IMR-90 (cell line): ENCODE measurements around the gene C1orf159. TPM values are rescaled to one million over a fixed set of nuclear protein-coding genes. Genes with fewer than 3 reads are reported as not detected.

Experiments
- ATAC-seq: fragments of 200-7000 bp; cut with Tn5 transposase; 2 replicates; pipeline ENCODE4 v1.9.1; 2020; ENCODE audit warnings: low read depth, mild to moderate bottlenecking, moderate library complexity
- BruUV-seq: library from RNA; stranded (reverse); fragments of 400-500 nt; replicated peaks from 2 replicates; lab custom pipeline; 2021; lab: Mats Ljungman, UMichigan
- CTCF ChIA-PET: fragments of 300-600 bp; formaldehyde crosslinking; extraction: SDS; loops from one replicate; lab custom pipeline; 2021; ENCODE audit warnings: antibody characterized with exemption; lab: Yijun Ruan, JAX
- POLR2A ChIA-PET: fragments of 300-600 bp; sonication (Branson Sonifier 250); formaldehyde crosslinking; loops from one replicate; lab custom pipeline; 2022; ENCODE audit warnings: antibody characterized with exemption; ENCODE audit not compliant: unreplicated experiment; lab: Charles Lee
- DNase-seq: peaks from one replicate; pipeline ENCODE4 v3.0.0; 2013
- H2AFZ ChIP-seq: replicated peaks from 2 replicates; pipeline ENCODE3; 2013; ENCODE audit warnings: low read length, mild to moderate bottlenecking; ENCODE audit not compliant: poor library complexity
- H2AK5ac ChIP-seq: 2 replicates; pipeline ENCODE4 v1.6.1; 2013; ENCODE audit warnings: low read depth, low read length, inconsistent platforms
- H2AK9ac ChIP-seq: replicated peaks from 2 replicates; pipeline ENCODE3; 2013; ENCODE audit warnings: mild to moderate bottlenecking, low read depth, low read length, moderate library complexity; ENCODE audit not compliant: poor library complexity
- H2BK120ac ChIP-seq: 2 replicates; pipeline ENCODE4 v1.6.1; 2013; ENCODE audit warnings: low read depth, low read length, inconsistent platforms
- H2BK15ac ChIP-seq: 3 replicates; pipeline ENCODE4 v1.6.1; 2013; ENCODE audit warnings: low read depth, low read length, inconsistent platforms
- H2BK20ac ChIP-seq: 2 replicates; pipeline ENCODE4 v1.6.1; 2013; ENCODE audit warnings: low read depth, mild to moderate bottlenecking, inconsistent platforms, low read length, moderate library complexity
- H2BK5ac ChIP-seq: 2 replicates; pipeline ENCODE4 v1.6.1; 2013; ENCODE audit warnings: mild to moderate bottlenecking, low read depth, low read length, inconsistent platforms; ENCODE audit not compliant: poor library complexity, severe bottlenecking
- H3K14ac ChIP-seq: replicated peaks from 2 replicates; pipeline ENCODE4 v1.6.1; 2013; ENCODE audit warnings: low read depth, low read length, inconsistent platforms
- H3K18ac ChIP-seq: 2 replicates; pipeline ENCODE4 v1.6.1; 2013; ENCODE audit warnings: low read depth, low read length, control low read depth
- H3K23ac ChIP-seq: 2 replicates; pipeline ENCODE4 v1.6.1; 2013; ENCODE audit warnings: low read depth, low read length, inconsistent platforms
- H3K27ac ChIP-seq: 2 replicates; pipeline ENCODE4 v1.5.1; 2013; ENCODE audit warnings: mild to moderate bottlenecking, control low read depth, low read length; ENCODE audit not compliant: insufficient read depth
- H3K27me3 ChIP-seq: 2 replicates; pipeline ENCODE4 v1.6.1; 2013; ENCODE audit warnings: low read length; ENCODE audit not compliant: control insufficient read depth, insufficient read depth
- H3K36me3 ChIP-seq: 2 replicates; pipeline ENCODE4 v1.6.1; 2013; ENCODE audit warnings: low read length, mixed read lengths; ENCODE audit not compliant: control insufficient read depth, insufficient read depth
- H3K4ac ChIP-seq: 2 replicates; pipeline ENCODE4 v1.6.1; 2013; ENCODE audit warnings: low read depth, low read length, inconsistent platforms
- H3K4me1 ChIP-seq: 2 replicates; pipeline ENCODE4 v1.6.1; 2013; ENCODE audit warnings: low read length, mixed read lengths; ENCODE audit not compliant: control insufficient read depth, insufficient read depth
- H3K4me2 ChIP-seq: 2 replicates; pipeline ENCODE4 v1.6.1; 2013; ENCODE audit warnings: low read depth, mild to moderate bottlenecking, control low read depth, low read length, moderate library complexity
- H3K4me3 ChIP-seq: 2 replicates; pipeline ENCODE4 v1.5.1; 2013; ENCODE audit warnings: low read depth, mild to moderate bottlenecking, control low read depth, low read length, moderate library complexity; ENCODE audit not compliant: insufficient read depth
- H3K56ac ChIP-seq: 2 replicates; pipeline ENCODE4 v1.6.1; 2013; ENCODE audit warnings: low read length, inconsistent platforms; ENCODE audit not compliant: insufficient read depth; ENCODE audit errors: extremely low read depth
- H3K79me1 ChIP-seq, 2 experiments: 2 replicates each; pipeline ENCODE4 v1.6.1; 2013; ENCODE audit warnings: low read length in 2 of 2, inconsistent platforms in 1 of 2, low read depth in 1 of 2
- H3K9ac ChIP-seq: 2 replicates; pipeline ENCODE4 v1.6.1; 2013; ENCODE audit warnings: low read depth, low read length, control low read depth
- H3K9me1 ChIP-seq: 2 replicates; pipeline ENCODE4 v1.6.1; 2013; ENCODE audit warnings: low read length, inconsistent platforms; ENCODE audit not compliant: insufficient read depth
- H3K9me3 ChIP-seq: 2 replicates; pipeline ENCODE4 v1.6.1; 2013; ENCODE audit warnings: low read length; ENCODE audit not compliant: control insufficient read depth, insufficient read depth
- H4K20me1 ChIP-seq: 2 replicates; pipeline ENCODE4 v1.6.1; 2013; ENCODE audit warnings: low read length, inconsistent platforms; ENCODE audit not compliant: insufficient read depth
- H4K5ac ChIP-seq: 2 replicates; pipeline ENCODE4 v1.6.1; 2013; ENCODE audit warnings: mild to moderate bottlenecking, low read depth, low read length, control low read depth
- H4K8ac ChIP-seq, 2 experiments: 2 replicates each; pipeline ENCODE4 v1.6.1; 2013; ENCODE audit warnings: low read depth in 2 of 2, low read length in 2 of 2, control low read depth in 1 of 2, inconsistent platforms in 1 of 2
- H4K91ac ChIP-seq: 2 replicates; pipeline ENCODE4 v1.6.1; 2013; ENCODE audit warnings: low read depth, low read length, inconsistent platforms; ENCODE audit not compliant: insufficient read depth
- BHLHE40 ChIP-seq: fragments of 150-350 bp; IDR thresholded peaks from 2 replicates; pipeline ENCODE4 v1.6.1; 2016; ENCODE audit warnings: mild to moderate bottlenecking, low read depth, low read length
- CEBPB ChIP-seq: IDR thresholded peaks from 2 replicates; pipeline ENCODE4 v1.6.1; 2012; ENCODE audit warnings: low read depth, low read length, improper control_type of control experiment
- CHD1 ChIP-seq: IDR thresholded peaks from 2 replicates; pipeline ENCODE4 v1.6.1; 2012; ENCODE audit warnings: low read depth, low read length, improper control_type of control experiment
- CTCF ChIP-seq: conservative IDR thresholded peaks from 2 replicates; pipeline ENCODE4 v1.5.1; 2012; ENCODE audit warnings: mild to moderate bottlenecking, low read depth, low read length, improper control_type of control experiment
- FOS ChIP-seq: fragments of 150-350 bp; IDR thresholded peaks from 2 replicates; pipeline ENCODE4 v1.6.1; 2016; ENCODE audit warnings: low read depth, low read length
- MAFK ChIP-seq: IDR thresholded peaks from 2 replicates; pipeline ENCODE4 v1.6.1; 2012; ENCODE audit warnings: low read depth, low read length, improper control_type of control experiment
- MAZ ChIP-seq: IDR thresholded peaks from 2 replicates; pipeline ENCODE4 v1.6.1; 2012; ENCODE audit warnings: low read depth, mild to moderate bottlenecking, low read length, improper control_type of control experiment, moderate library complexity, borderline replicate concordance
- MXI1 ChIP-seq: IDR thresholded peaks from 2 replicates; pipeline ENCODE4 v1.6.1; 2012; ENCODE audit warnings: low read depth, mild to moderate bottlenecking, low read length, moderate library complexity, borderline replicate concordance
- POLR2A ChIP-seq: IDR thresholded peaks from 2 replicates; pipeline ENCODE4 v1.6.1; 2012; ENCODE audit warnings: mild to moderate bottlenecking, low read depth, low read length
- RAD21 ChIP-seq: IDR thresholded peaks from 2 replicates; pipeline ENCODE4 v1.6.1; 2012; ENCODE audit warnings: low read length, improper control_type of control experiment
- RFX5 ChIP-seq: IDR thresholded peaks from 2 replicates; pipeline ENCODE4 v1.8.0; 2012; ENCODE audit warnings: low read depth, mild to moderate bottlenecking, low read length, moderate library complexity
- SMC3 ChIP-seq: fragments of 150-350 bp; IDR thresholded peaks from 2 replicates; pipeline ENCODE4 v1.6.1; 2016; ENCODE audit warnings: low read depth, mild to moderate bottlenecking, antibody characterized with exemption, low read length, moderate library complexity
- whole genome bisulfite sequencing, 2 experiments: methylation state at CpG; one replicate each; pipeline versions ENCODE4 v1.1.5 to v1.1.7; 2013; ENCODE audit warnings: missing lambda C conversion rate in 2 of 2; ENCODE audit not compliant: insufficient read length in 1 of 2; ENCODE audit errors: extremely low coverage in 2 of 2; 5-methylcytosine and 5-hydroxymethylcytosine counted together
- dilution Hi-C: fragments of 300-500 bp; cut with HindIII; formaldehyde crosslinking; loops from one replicate; pipeline ENCODE4 v1.14.3; 2018; ENCODE audit warnings: low sequenced_read_pairs; ENCODE audit not compliant: unreplicated experiment
- in situ Hi-C: fragments of 300-500 bp; cut with MboI; formaldehyde crosslinking; loops from 3 replicates; pipeline ENCODE4 v1.14.3; 2019; ENCODE audit warnings: low sequenced_read_pairs, inconsistent platforms, mixed read lengths
- intact Hi-C: fragments of 100-400 bp; cut with micrococcal nuclease; formaldehyde crosslinking; loops from 2 replicates; pipeline ENCODE4 v1.10.0; 2022
- polyA plus RNA-seq, 3 experiments: library from polyadenylated mRNA; depleted of rRNA; stranded (reverse); fragments of >200 nt; gene quantifications; 2 replicates each; pipeline ENCODE4 v1.2.3, GENCODE V29; 2012; ENCODE audit warnings: low replicate concordance in 1 of 3
- total RNA-seq: library from RNA; depleted of rRNA; stranded (reverse); fragments of >200 nt; gene quantifications from 2 replicates; pipeline ENCODE4 v1.2.3, GENCODE V29; 2012
- TF ChIP-seq, protein P1 (sequence below): fragments of 150-350 bp; IDR thresholded peaks from 2 replicates; pipeline ENCODE4 v1.6.1; 2016; ENCODE audit warnings: low read depth, mild to moderate bottlenecking, low read length, moderate library complexity, borderline replicate concordance

The C1orf159 gene
- total and polyA plus RNA-seq, 2 of the 4 experiments (the other 2 are of a cell fraction) = 2.9 to 12.6 TPM

- peak; percentile 38; the same call in 1 of the 2 replicates for ATAC-seq
- DNase-seq = peak; percentile 94
- BruUV-seq = no TSS peak
- TF ChIP-seq RAD21 = peak; percentile 46
- TF ChIP-seq CHD1 = no peak
- TF ChIP-seq RFX5 = no peak
- TF ChIP-seq MAFK = no peak
- TF ChIP-seq MAZ = peak; percentile 91
- no peak for TF ChIP-seq MXI1
- TF ChIP-seq FOS = peak; percentile 97
- TF ChIP-seq, protein P1, sequence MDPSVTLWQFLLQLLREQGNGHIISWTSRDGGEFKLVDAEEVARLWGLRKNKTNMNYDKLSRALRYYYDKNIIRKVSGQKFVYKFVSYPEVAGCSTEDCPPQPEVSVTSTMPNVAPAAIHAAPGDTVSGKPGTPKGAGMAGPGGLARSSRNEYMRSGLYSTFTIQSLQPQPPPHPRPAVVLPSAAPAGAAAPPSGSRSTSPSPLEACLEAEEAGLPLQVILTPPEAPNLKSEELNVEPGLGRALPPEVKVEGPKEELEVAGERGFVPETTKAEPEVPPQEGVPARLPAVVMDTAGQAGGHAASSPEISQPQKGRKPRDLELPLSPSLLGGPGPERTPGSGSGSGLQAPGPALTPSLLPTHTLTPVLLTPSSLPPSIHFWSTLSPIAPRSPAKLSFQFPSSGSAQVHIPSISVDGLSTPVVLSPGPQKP = no peak
- TF ChIP-seq SMC3 = peak; percentile 39; the same call in 1 of the 2 replicates
- peak; percentile 43 for TF ChIP-seq POLR2A
- TF ChIP-seq CTCF = peak; percentile 76
- TF ChIP-seq CEBPB = peak; percentile 85
- TF ChIP-seq BHLHE40 = peak; percentile 57; the same call in 1 of the 2 replicates
Observed at GRCh38 chr1:1063945-1064831, 51.7 kb downstream of the C1orf159 start.

More at GRCh38 chr1:1063945-1064831, 51.7 kb downstream of the C1orf159 start:
- no peak overlapping the region; the same call in 1 of the 2 replicates for H3K27ac ChIP-seq
- peaks cover 4% of the 10 kb centered on the region; the same call in 1 of the 2 replicates for H3K27me3 ChIP-seq
- WGBS, 2 experiments = 13% methylated on average over 24 of the region's 50 CpGs; no CpG with 5 or more reads in 1 of the 2 experiments
- H2AFZ ChIP-seq = peak overlapping the region; percentile 87
- no peak overlapping the region; the same call in 1 of the 2 replicates for H4K5ac ChIP-seq
- no peaks in the 10 kb centered on the region for H3K9me3 ChIP-seq
- no peak overlapping the region for H3K18ac ChIP-seq
- peak overlapping the region; percentile 96 for H2AK9ac ChIP-seq
- no peaks in the 10 kb centered on the region for H4K20me1 ChIP-seq
- H3K4me2 ChIP-seq = peak overlapping the region; percentile 42
- no peaks in the 10 kb centered on the region for H3K36me3 ChIP-seq
- no peak overlapping the region for H3K9ac ChIP-seq
- ChIA-PET POLR2A (interaction anchor here (0.6 kb wide), 1 partner anchor 44 kb away, joined by 3 read pairs; the partner anchor contains the start of gene AGRN), CTCF (interaction anchor here (0.7 to 2.3 kb wide), 2 partner anchors 80 to 84 kb away, joined by 3 to 9 read pairs; no protein-coding TSS in a partner anchor)
- H3K9me1 ChIP-seq = 0 out of 2 replicates have a peak, but pooled peaks cover 4% of the 10 kb centered on the region
- dilution Hi-C loops (no loop called here), in situ Hi-C loops (no loop called here), intact Hi-C loops (loop anchor here (1.0 kb wide), 1 partner anchor 80 kb away; no protein-coding TSS in a partner anchor)
- no peak overlapping the region for H3K23ac ChIP-seq
- H3K4ac ChIP-seq = peak overlapping the region; percentile 89
- H2BK20ac ChIP-seq = no peak overlapping the region
- H4K8ac ChIP-seq = peak overlapping the region; percentile 24 to 80; a peak in 2 of 4 replicates
- peak overlapping the region; percentile 49; the same call in 1 of the 3 replicates for H2BK15ac ChIP-seq
- 0 out of 4 replicates have a peak, but pooled peaks cover 0 to 4% of the 10 kb centered on the region in 2 experiments for H3K79me1 ChIP-seq
- peak overlapping the region; percentile 67 for H2AK5ac ChIP-seq
- no peak overlapping the region for H3K56ac ChIP-seq
- peaks cover 15% of the 10 kb centered on the region for H3K4me1 ChIP-seq
- H2BK5ac ChIP-seq = peak overlapping the region; percentile 35
- no peak overlapping the region for H3K4me3 ChIP-seq
- H3K14ac ChIP-seq = no peak overlapping the region
- H4K91ac ChIP-seq = no peak overlapping the region
- peak overlapping the region; percentile 76; the same call in 1 of the 2 replicates for H2BK120ac ChIP-seq
